ENCODE results near the gene TSEN15.

TSEN15 gene

DNA sequence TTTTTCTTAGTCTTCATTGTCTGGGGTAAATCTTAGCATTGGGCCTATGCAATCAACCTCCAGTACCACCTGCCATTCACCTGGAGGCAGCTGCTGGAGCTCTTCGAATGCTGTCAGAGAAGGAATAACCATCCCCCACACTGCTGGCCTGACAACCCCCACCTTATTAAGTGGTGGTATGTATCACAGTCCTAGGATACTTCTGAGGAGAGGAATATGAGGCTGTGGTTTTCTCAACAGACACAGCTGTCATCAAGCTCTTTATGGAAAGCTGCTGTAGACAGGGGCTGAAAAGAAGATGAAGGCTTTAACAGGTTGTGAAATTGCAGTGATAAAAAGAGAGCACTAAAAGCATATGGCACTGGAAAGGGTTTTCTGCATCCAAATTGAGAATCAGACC is 61.7 kb downstream of the TSEN15 start:
- Histone ChIP-seq H3K27me3 (ENCODE audit: control insufficient read depth, insufficient read depth, low read length) (no peaks in the 10 kb centered on the region), H3K4me3 (ENCODE audit: low read length) (no peak overlapping the region), H3K4me1 (ENCODE audit: control insufficient read depth, low read depth, low read length) (no peaks in the 10 kb centered on the region), H3K9ac (ENCODE audit: low read length) (no peak overlapping the region), H3K36me3 (ENCODE audit: control insufficient read depth, low read depth, low read length) (no peaks in the 10 kb centered on the region), H3K27ac (ENCODE audit: low read length) (no peak overlapping the region), H3K9me3 (ENCODE audit: control insufficient read depth, low read depth, low read length) (no peaks in the 10 kb centered on the region)

DNA sequence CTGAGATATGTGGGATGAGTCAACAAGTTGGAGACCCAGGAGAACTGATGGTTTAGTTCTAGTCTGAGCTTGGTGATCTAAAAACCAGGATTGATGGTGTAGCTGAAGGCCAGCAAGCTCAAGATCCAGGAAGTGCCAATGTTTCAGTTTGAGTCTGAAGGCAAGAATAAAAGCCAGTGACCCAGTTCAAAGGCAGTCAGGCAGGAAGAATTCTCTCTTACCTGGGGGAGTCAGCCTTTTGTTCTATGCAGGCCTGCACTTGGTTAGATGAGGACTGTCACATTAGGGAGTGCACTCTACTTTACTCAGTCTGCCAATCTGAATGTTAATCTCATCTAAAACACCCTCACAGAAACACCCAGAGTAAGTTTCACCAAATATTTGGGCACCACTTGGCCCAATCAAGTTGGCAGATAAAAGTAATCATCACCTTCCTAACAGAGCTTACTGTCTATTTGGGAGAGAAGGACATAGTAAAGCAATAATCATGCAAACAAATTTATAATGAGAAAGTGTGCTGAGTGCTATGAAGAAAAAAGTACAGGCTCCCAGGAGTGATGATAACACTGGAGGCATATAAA is 63.4 kb downstream of the TSEN15 start:
- no peaks in the 10 kb centered on the region for H3K4me1 ChIP-seq (ENCODE audit: control insufficient read depth, low read depth, low read length)
- H3K27me3 ChIP-seq (ENCODE audit: control insufficient read depth, insufficient read depth, low read length) = no peaks in the 10 kb centered on the region
- H3K36me3 ChIP-seq (ENCODE audit: control insufficient read depth, low read depth, low read length) = no peaks in the 10 kb centered on the region
- H3K9ac ChIP-seq (ENCODE audit: low read length) = no peak overlapping the region
- H3K27ac ChIP-seq (ENCODE audit: low read length) = no peak overlapping the region
- H3K4me3 ChIP-seq (ENCODE audit: low read length) = no peak overlapping the region
- no peaks in the 10 kb centered on the region for H3K9me3 ChIP-seq (ENCODE audit: control insufficient read depth, low read depth, low read length)

DNA sequence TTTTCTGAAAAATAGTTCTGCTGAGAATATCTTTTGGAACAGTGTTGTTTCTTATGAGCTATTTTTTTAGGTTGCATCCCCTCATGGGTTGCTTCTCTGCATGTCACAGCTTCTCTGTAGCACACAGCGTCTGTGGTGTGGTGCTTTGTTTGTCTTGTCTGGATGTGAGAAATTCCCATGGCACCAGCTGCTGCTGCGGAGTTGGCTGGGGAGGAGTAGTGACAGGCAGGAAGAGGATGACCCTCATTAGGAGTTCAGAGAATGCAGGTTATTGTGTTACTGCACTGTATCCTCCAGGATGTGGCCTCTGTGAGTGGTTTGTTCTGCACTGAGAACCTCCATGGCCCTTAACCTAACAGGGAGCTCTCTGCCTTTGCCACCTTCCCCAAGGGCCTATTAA is 64.8 kb downstream of the TSEN15 start:
- H3K9ac ChIP-seq (ENCODE audit: low read length) = no peak overlapping the region
- H3K27me3 ChIP-seq (ENCODE audit: control insufficient read depth, insufficient read depth, low read length) = no peaks in the 10 kb centered on the region
- no peak overlapping the region for H3K27ac ChIP-seq (ENCODE audit: low read length)
- H3K4me3 ChIP-seq (ENCODE audit: low read length) = no peak overlapping the region
- no peaks in the 10 kb centered on the region for H3K36me3 ChIP-seq (ENCODE audit: control insufficient read depth, low read depth, low read length)
- H3K9me3 ChIP-seq (ENCODE audit: control insufficient read depth, low read depth, low read length) = no peaks in the 10 kb centered on the region
- no peaks in the 10 kb centered on the region for H3K4me1 ChIP-seq (ENCODE audit: control insufficient read depth, low read depth, low read length)

DNA sequence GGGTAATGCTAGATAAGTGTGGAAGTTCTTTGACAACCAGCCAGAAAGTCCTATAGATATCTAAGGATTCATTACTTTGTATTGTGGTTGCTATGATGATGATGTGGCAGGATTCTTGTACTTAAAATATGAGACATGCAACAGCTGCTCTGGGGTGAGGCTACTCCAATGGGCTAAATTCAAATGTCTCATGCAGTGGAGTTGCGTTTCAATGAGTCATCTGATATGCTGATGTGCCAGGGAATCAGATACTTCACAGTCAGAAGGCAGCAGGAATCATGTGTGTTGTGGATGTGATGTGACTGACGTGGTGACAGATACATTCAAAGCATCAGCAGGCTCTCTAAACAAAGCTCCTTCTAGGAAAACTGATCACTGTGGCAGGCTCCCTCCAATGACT is 66.5 kb downstream of the TSEN15 start:
- Histone ChIP-seq H3K27me3 (ENCODE audit: control insufficient read depth, insufficient read depth, low read length) (no peaks in the 10 kb centered on the region), H3K4me3 (ENCODE audit: low read length) (no peak overlapping the region), H3K9me3 (ENCODE audit: control insufficient read depth, low read depth, low read length) (no peaks in the 10 kb centered on the region), H3K4me1 (ENCODE audit: control insufficient read depth, low read depth, low read length) (no peaks in the 10 kb centered on the region), H3K9ac (ENCODE audit: low read length) (no peak overlapping the region), H3K36me3 (ENCODE audit: control insufficient read depth, low read depth, low read length) (no peaks in the 10 kb centered on the region), H3K27ac (ENCODE audit: low read length) (no peak overlapping the region)
